ENCODE measurements around the gene RAC3. TPM values are rescaled to one million over a fixed set of nuclear protein-coding genes. Genes with fewer than 3 reads are reported as not detected.

The RAC3 gene
- total RNA-seq, 1 donor from 2014 or later, result 46.0 TPM

DNA sequence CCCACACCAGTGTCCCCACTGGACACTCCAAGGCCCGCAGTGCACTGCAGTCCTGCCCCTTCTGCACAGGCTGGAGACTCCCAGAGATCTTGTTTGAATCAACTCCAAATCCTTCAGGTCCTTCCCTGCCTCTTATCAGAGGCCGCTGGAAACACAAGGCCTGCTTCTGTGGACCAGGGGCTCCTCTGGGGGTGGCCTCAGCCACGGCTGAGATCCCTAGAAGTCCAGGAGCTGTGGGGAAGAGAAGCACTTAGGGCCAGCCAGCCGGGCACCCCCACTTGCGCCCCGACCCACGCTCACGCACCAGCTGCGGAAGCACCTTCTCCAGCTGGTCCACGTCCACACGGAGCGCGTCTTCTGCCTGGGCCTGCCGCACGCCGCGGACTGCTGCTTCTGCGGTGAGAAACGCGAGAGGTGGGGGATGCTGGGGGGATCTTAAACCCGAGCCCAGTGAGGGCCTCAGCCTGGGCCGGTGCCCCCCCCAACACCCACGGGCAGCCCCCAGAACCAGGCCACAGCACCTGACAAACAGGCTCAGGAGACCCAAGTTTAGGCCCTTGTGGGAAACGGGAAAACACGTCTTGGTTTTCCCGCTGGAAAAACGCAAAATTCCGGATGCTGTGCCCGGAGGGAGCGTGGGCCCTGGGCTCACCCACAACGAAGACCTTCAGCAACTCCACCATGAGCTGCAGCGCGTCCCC is 12.3 kb upstream of the RAC3 start:
- Mint-ChIP-seq H3K27me3 (ENCODE audit: unreplicated experiment) (peaks cover 7% of the 10 kb centered on the region), H3K9me3 (ENCODE audit: unreplicated experiment) (peaks cover 3% of the 10 kb centered on the region), H3K27ac (ENCODE audit: unreplicated experiment) (no peak overlapping the region), H3K4me1 (ENCODE audit: low read depth, unreplicated experiment) (peaks cover 7% of the 10 kb centered on the region), H3K36me3 (ENCODE audit: unreplicated experiment) (no peaks in the 10 kb centered on the region), H3K4me3 (ENCODE audit: unreplicated experiment) (no peak overlapping the region)
- DNase-seq, result no peak
- TF ChIP-seq, protein P1, sequence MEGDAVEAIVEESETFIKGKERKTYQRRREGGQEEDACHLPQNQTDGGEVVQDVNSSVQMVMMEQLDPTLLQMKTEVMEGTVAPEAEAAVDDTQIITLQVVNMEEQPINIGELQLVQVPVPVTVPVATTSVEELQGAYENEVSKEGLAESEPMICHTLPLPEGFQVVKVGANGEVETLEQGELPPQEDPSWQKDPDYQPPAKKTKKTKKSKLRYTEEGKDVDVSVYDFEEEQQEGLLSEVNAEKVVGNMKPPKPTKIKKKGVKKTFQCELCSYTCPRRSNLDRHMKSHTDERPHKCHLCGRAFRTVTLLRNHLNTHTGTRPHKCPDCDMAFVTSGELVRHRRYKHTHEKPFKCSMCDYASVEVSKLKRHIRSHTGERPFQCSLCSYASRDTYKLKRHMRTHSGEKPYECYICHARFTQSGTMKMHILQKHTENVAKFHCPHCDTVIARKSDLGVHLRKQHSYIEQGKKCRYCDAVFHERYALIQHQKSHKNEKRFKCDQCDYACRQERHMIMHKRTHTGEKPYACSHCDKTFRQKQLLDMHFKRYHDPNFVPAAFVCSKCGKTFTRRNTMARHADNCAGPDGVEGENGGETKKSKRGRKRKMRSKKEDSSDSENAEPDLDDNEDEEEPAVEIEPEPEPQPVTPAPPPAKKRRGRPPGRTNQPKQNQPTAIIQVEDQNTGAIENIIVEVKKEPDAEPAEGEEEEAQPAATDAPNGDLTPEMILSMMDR (IDR thresholded peaks at IDR 0.05; ENCODE audit: partially characterized antibody, unreplicated experiment), result no peak

DNA sequence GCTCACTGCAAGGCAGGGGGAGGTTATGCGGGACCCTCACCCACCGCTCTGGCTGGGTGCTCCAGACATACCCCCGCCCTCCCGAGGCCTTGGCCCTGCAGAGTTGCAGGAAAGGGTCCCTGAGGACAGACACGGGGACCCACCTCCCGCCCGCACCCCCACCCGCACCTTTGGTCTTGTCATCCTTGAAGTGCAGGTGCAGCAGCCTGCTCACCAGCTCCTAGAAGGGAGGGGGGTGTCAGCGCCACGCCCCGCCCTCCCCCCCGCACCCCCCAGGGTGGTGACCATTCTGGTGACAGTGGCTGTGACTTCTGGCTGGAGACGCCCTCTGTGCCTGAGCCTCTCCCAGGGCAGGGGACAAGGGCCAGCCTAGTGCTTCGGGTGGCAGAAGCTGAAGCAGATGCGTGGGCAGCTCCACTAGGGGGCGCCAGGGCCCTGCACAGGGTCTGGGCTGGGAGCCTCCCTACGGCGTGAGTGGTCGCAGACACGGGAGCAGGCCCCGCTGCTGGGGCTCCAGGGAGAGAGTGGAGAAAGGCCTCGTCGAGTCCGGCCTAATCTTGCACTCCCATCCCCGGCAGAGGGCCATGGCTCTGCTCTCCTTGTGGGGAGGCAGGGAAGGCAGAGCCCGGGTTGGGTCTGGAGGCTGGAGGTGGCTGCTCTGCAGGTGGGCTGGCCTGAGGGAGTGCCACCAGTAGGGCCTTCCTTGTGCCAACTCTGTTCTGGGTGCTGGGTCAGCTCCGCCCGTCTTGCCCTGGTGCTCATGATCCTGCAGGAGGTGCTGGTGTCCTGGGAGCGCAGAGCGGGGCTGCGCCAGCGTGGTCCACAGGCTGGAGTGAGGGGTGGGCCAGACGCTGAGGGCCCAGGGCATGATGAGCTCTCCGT is 11.5 kb upstream of the RAC3 start:
- Mint-ChIP-seq H3K9me3 (ENCODE audit: unreplicated experiment) (peaks cover 3% of the 10 kb centered on the region), H3K4me3 (ENCODE audit: unreplicated experiment) (no peak overlapping the region), H3K27me3 (ENCODE audit: unreplicated experiment) (peaks cover 7% of the 10 kb centered on the region), H3K4me1 (ENCODE audit: low read depth, unreplicated experiment) (peaks cover 7% of the 10 kb centered on the region), H3K36me3 (ENCODE audit: unreplicated experiment) (no peaks in the 10 kb centered on the region), H3K27ac (ENCODE audit: unreplicated experiment) (no peak overlapping the region)
- TF ChIP-seq, protein P1 (IDR thresholded peaks at IDR 0.05; ENCODE audit: partially characterized antibody, unreplicated experiment), result peak; percentile 84
- peak; percentile 91 for DNase-seq

DNA sequence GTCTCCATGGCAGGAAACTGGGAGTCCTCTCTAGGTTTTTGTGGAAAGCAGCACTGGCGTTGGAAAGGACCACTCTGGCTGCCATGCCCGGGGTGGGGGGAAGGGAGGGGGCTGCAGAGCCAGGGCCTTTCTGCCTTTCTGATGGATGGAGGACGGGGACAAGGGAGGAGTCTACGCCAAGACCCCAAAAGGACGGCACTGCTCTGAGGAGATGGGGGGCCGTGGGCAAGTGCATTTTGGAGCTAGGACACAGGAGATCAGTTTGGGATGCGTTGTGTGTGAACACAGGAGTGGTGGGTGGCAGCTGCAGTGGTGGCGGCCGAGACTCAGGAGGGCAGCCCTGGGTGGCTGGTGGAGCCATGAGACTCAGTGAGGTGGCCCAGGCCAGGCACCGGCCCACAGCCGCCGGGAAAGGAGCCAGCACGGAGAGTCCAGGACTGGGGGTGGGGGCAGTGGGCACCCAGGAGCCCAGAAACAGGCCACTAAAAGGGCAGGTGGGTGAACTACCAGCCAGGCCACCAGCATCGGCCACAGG is 10.8 kb upstream of the RAC3 start:
- H3K36me3 Mint-ChIP-seq (ENCODE audit: unreplicated experiment), result no peaks in the 10 kb centered on the region
- no peak overlapping the region for H3K27ac Mint-ChIP-seq (ENCODE audit: unreplicated experiment)
- H3K4me1 Mint-ChIP-seq (ENCODE audit: low read depth, unreplicated experiment), result peaks cover 7% of the 10 kb centered on the region
- TF ChIP-seq, protein P1 (IDR thresholded peaks at IDR 0.05; ENCODE audit: partially characterized antibody, unreplicated experiment), result no peak
- H3K4me3 Mint-ChIP-seq (ENCODE audit: unreplicated experiment), result no peak overlapping the region
- H3K27me3 Mint-ChIP-seq (ENCODE audit: unreplicated experiment), result peaks cover 7% of the 10 kb centered on the region
- no peak for DNase-seq
- peaks cover 3% of the 10 kb centered on the region for H3K9me3 Mint-ChIP-seq (ENCODE audit: unreplicated experiment)

DNA sequence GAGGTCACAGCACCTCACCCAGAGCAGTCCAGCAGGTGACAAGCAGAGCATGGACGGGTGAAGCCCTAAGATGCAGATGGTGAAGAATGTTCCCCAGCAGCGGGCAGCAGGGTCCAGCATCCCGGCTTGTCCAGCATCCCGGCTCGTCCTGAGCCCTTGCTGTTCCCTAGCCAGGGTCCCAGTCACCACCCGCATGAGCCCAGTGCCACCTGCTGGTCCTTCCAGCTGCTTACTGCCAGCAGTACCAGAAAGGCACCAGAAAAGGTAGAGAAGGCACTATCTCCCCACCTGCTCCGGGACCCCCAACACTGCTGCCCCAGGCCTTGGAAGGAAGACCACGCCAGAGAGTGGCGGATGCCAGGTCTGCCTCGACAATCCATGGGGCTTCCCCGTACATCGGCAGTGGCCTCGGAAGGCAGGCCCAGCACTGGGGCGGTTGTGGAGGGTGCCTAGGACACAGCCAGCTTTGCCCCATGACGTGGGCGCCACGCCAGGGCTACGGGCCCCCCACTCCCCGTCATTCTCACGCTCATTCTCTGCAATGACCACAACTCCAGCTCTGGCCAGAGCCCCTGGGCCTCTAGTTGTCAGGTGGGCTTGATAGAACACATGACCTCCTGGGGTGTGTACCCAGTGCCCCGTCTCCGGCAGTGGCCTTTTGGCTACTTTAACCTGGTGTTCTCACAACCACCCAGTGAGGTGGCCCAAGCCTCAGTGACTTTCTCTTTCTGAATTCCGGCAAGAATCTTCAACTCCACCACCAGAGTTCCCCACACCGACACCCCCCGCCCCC is 10.2 kb upstream of the RAC3 start:
- peaks cover 7% of the 10 kb centered on the region for H3K4me1 Mint-ChIP-seq (ENCODE audit: low read depth, unreplicated experiment)
- H3K36me3 Mint-ChIP-seq (ENCODE audit: unreplicated experiment), result no peaks in the 10 kb centered on the region
- peak overlapping the region; percentile 86 for H3K4me3 Mint-ChIP-seq (ENCODE audit: unreplicated experiment)
- peak overlapping the region; percentile 22 for H3K27ac Mint-ChIP-seq (ENCODE audit: unreplicated experiment)
- H3K27me3 Mint-ChIP-seq (ENCODE audit: unreplicated experiment), result peaks cover 7% of the 10 kb centered on the region
- peaks cover 3% of the 10 kb centered on the region for H3K9me3 Mint-ChIP-seq (ENCODE audit: unreplicated experiment)
- TF ChIP-seq, protein P1 (IDR thresholded peaks at IDR 0.05; ENCODE audit: partially characterized antibody, unreplicated experiment), result peak; percentile 22
- DNase-seq, result peak; percentile 79

Measured in glutamatergic neuron (in vitro differentiated cells).